GDM1 (cell line): ENCODE results near the gene TGFBR3.

Source experiments
- DNase-seq: peaks from one replicate; lab custom pipeline; 2025; lab: John Stamatoyannopoulos, UW

TGFBR3 gene

GRCh38 chr1:91754816-91755580 lies 131.0 kb downstream of the TGFBR3 start:
- no peak for DNase-seq

- no peak for DNase-seq
Observed at GRCh38 chr1:91754348-91754747, 131.6 kb downstream of the TGFBR3 start.

- no peak for DNase-seq
Observed at GRCh38 chr1:91753878-91754277, 132.1 kb downstream of the TGFBR3 start.

- no peak for DNase-seq
Observed at GRCh38 chr1:91752324-91752723, 133.6 kb downstream of the TGFBR3 start.

- DNase-seq: no peak
Observed at GRCh38 chr1:91751275-91751674, 134.7 kb downstream of the TGFBR3 start.

- DNase-seq: no peak
Observed at GRCh38 chr1:91750398-91750996, 135.5 kb downstream of the TGFBR3 start.

- no peak for DNase-seq
Observed at GRCh38 chr1:91749788-91750231, 136.1 kb downstream of the TGFBR3 start.

GRCh38 chr1:91747666-91748065 lies 138.3 kb downstream of the TGFBR3 start:
- no peak for DNase-seq

GRCh38 chr1:91746728-91747338 lies 139.1 kb downstream of the TGFBR3 start:
- DNase-seq: no peak

- DNase-seq: no peak
Observed at GRCh38 chr1:91745640-91746373, 140.1 kb downstream of the TGFBR3 start.

- no peak for DNase-seq
Observed at GRCh38 chr1:91744953-91745639, 140.9 kb downstream of the TGFBR3 start.

GRCh38 chr1:91742848-91743292 lies 143.1 kb downstream of the TGFBR3 start:
- no peak for DNase-seq

- no peak for DNase-seq
Observed at GRCh38 chr1:91741906-91742305, 144.0 kb downstream of the TGFBR3 start.

GRCh38 chr1:91741301-91741700 lies 144.7 kb downstream of the TGFBR3 start:
- no peak for DNase-seq

GRCh38 chr1:91737650-91738049 lies 148.3 kb downstream of the TGFBR3 start:
- no peak for DNase-seq

GRCh38 chr1:91736715-91737615 lies 149.0 kb downstream of the TGFBR3 start:
- no peak for DNase-seq

GRCh38 chr1:91736146-91736714 lies 149.7 kb downstream of the TGFBR3 start:
- no peak for DNase-seq

- no peak for DNase-seq
Observed at GRCh38 chr1:91735266-91735845, 150.6 kb downstream of the TGFBR3 start.

GRCh38 chr1:91734761-91735160 lies 151.2 kb downstream of the TGFBR3 start:
- no peak for DNase-seq

- DNase-seq: no peak
Observed at GRCh38 chr1:91733108-91733710, 152.7 kb downstream of the TGFBR3 start.
